ENCODE data around the gene CBX6. TPM values are rescaled to one million over a fixed set of nuclear protein-coding genes. Genes with fewer than 3 reads are reported as not detected.

Gene CBX6
- total and polyA plus RNA-seq, 2 of the 8 experiments (the other 6 are each of a cell fraction or from before 2014, with no cell fraction given) = 10.6 to 27.5 TPM

GRCh38 chr22:38868886-38869381 lies 3.1 kb downstream of the CBX6 start (continued):
- TF ChIP-seq TAF7 (optimal IDR thresholded peaks at IDR 0.05; ENCODE audit: borderline replicate concordance, low read depth, low read length) (no peak), SP1 (IDR thresholded peaks at IDR 0.05; ENCODE audit: low read depth, low read length) (no peak), SUZ12 (IDR thresholded peaks at IDR 0.05; ENCODE audit: low read length) (no peak), NANOG (IDR thresholded peaks at IDR 0.05; ENCODE audit: insufficient read depth, low read depth, low read length, poor library complexity, severe bottlenecking) (no peak), KDM1A (IDR thresholded peaks at IDR 0.05; ENCODE audit: borderline replicate concordance, low read length) (no peak)
